H9 (cell line): ENCODE results near the gene LCTL. TPM values are rescaled to one million over a fixed set of nuclear protein-coding genes. Genes with fewer than 3 reads are reported as not detected.

Experiments used
- DNase-seq: peaks from one replicate; pipeline ENCODE4 v3.0.0-alpha.2; 2017
- H2AFZ ChIP-seq: one replicate; pipeline ENCODE4 v1.6.1; 2013; ENCODE audit warnings: mild to moderate bottlenecking, low read length, control low read depth, moderate library complexity
- H2AK5ac ChIP-seq: 2 replicates; pipeline ENCODE4 v1.6.1; 2013; ENCODE audit warnings: low read length, control low read depth, mixed read lengths; ENCODE audit not compliant: insufficient read length
- H2BK120ac ChIP-seq: one replicate; pipeline ENCODE4 v1.6.1; 2013; ENCODE audit warnings: low read depth, mild to moderate bottlenecking, low read length, control low read depth, inconsistent platforms; ENCODE audit not compliant: poor library complexity, severe bottlenecking
- H2BK12ac ChIP-seq: 2 replicates; pipeline ENCODE4 v1.6.1; 2013; ENCODE audit warnings: low read length, control low read depth, mixed read lengths, low read depth; ENCODE audit not compliant: insufficient read length
- H2BK15ac ChIP-seq: 2 replicates; pipeline ENCODE4 v1.6.1; 2013; ENCODE audit warnings: low read depth, low read length, control low read depth
- H2BK20ac ChIP-seq: one replicate; pipeline ENCODE4 v1.6.1; 2013; ENCODE audit warnings: low read depth, mild to moderate bottlenecking, low read length, control low read depth, inconsistent platforms; ENCODE audit not compliant: poor library complexity, severe bottlenecking
- H2BK5ac ChIP-seq: 2 replicates; pipeline ENCODE4 v1.6.1; 2013; ENCODE audit warnings: low read length, control low read depth, mixed read lengths; ENCODE audit not compliant: insufficient read length
- H3K14ac ChIP-seq: 2 replicates; pipeline ENCODE4 v1.6.1; 2013; ENCODE audit warnings: low read length, control low read depth; ENCODE audit not compliant: insufficient read depth
- H3K18ac ChIP-seq: 2 replicates; pipeline ENCODE4 v1.6.1; 2013; ENCODE audit warnings: low read depth, mild to moderate bottlenecking, mixed read lengths, low read length, control low read depth; ENCODE audit not compliant: insufficient read length
- H3K23ac ChIP-seq: 2 replicates; pipeline ENCODE4 v1.6.1; 2013; ENCODE audit warnings: low read length, control low read depth, mixed read lengths, low read depth; ENCODE audit not compliant: insufficient read length
- H3K23me2 ChIP-seq: 2 replicates; pipeline ENCODE4 v1.6.1; 2013; ENCODE audit warnings: low read depth, mild to moderate bottlenecking, mixed read lengths, low read length, control low read depth; ENCODE audit not compliant: insufficient read length, poor library complexity, severe bottlenecking
- H3K27ac ChIP-seq: 2 replicates; pipeline ENCODE4 v1.5.1; 2013; ENCODE audit warnings: low read length, control low read depth, mixed read lengths, low read depth; ENCODE audit not compliant: insufficient read length
- H3K27me3 ChIP-seq: 2 replicates; pipeline ENCODE4 v1.6.1; 2013; ENCODE audit warnings: low read length, control low read depth, inconsistent platforms; ENCODE audit not compliant: insufficient read depth
- H3K4ac ChIP-seq: 2 replicates; pipeline ENCODE4 v1.6.1; 2013; ENCODE audit warnings: low read depth, mild to moderate bottlenecking, control low read depth, inconsistent platforms, low read length, moderate library complexity
- H3K4me1 ChIP-seq: 2 replicates; pipeline ENCODE4 v1.6.1; 2013; ENCODE audit warnings: low read length, control low read depth, inconsistent platforms; ENCODE audit not compliant: insufficient read depth
- H3K4me2 ChIP-seq: 2 replicates; pipeline ENCODE4 v1.6.1; 2013; ENCODE audit warnings: low read length, control low read depth, mixed read lengths; ENCODE audit not compliant: insufficient read length, insufficient read depth
- H3K56ac ChIP-seq: 2 replicates; pipeline ENCODE4 v1.6.1; 2013; ENCODE audit warnings: low read depth, mild to moderate bottlenecking, mixed read lengths, low read length, control low read depth; ENCODE audit not compliant: insufficient read length
- H3K79me1 ChIP-seq: 2 replicates; pipeline ENCODE4 v1.6.1; 2013; ENCODE audit warnings: low read depth, mild to moderate bottlenecking, moderate library complexity, low read length, control low read depth, inconsistent platforms; ENCODE audit not compliant: insufficient read depth, poor library complexity, severe bottlenecking
- H3K79me2 ChIP-seq: 2 replicates; pipeline ENCODE4 v1.6.1; 2013; ENCODE audit warnings: low read length, control low read depth, inconsistent platforms; ENCODE audit not compliant: insufficient read depth
- H3K9ac ChIP-seq: 2 replicates; pipeline ENCODE4 v1.6.1; 2013; ENCODE audit warnings: low read length, control low read depth, mixed read lengths; ENCODE audit not compliant: insufficient read length; ENCODE audit errors: extremely low read depth
- H3K9me3 ChIP-seq: one replicate; pipeline ENCODE4 v1.6.1; 2013; ENCODE audit warnings: low read depth, low read length, inconsistent platforms; ENCODE audit not compliant: control insufficient read depth
- H3T11ph ChIP-seq: one replicate; pipeline ENCODE4 v1.6.1; 2013; ENCODE audit warnings: mild to moderate bottlenecking, low read length, control low read depth, inconsistent platforms
- H4K20me1 ChIP-seq: one replicate; pipeline ENCODE4 v1.6.1; 2013; ENCODE audit not compliant: control insufficient read depth, insufficient read length, insufficient read depth
- H4K5ac ChIP-seq: 2 replicates; pipeline ENCODE4 v1.6.1; 2013; ENCODE audit warnings: low read depth, mild to moderate bottlenecking, mixed read lengths, low read length, control low read depth; ENCODE audit not compliant: insufficient read length
- H4K8ac ChIP-seq: replicated peaks from 2 replicates; pipeline ENCODE4 v1.6.1; 2013; ENCODE audit warnings: low read length, control low read depth, mixed read lengths, low read depth; ENCODE audit not compliant: insufficient read length
- H4K91ac ChIP-seq: 2 replicates; pipeline ENCODE4 v1.6.1; 2013; ENCODE audit warnings: low read depth, mild to moderate bottlenecking, moderate library complexity, mixed read lengths, low read length, control low read depth; ENCODE audit not compliant: insufficient read length
- H3K27ac Mint-ChIP-seq, 3 experiments: 2 replicates in 2 of 3; 3 replicates in 1 of 3; pipeline ENCODE4 v1.8.0; 2020 to 2021; ENCODE audit warnings: mixed read lengths in 3 of 3, mild to moderate bottlenecking in 1 of 3, moderate library complexity in 1 of 3
- H3K27me3 Mint-ChIP-seq: 2 replicates; pipeline ENCODE4 v1.8.0; 2021; ENCODE audit warnings: low read depth, mild to moderate bottlenecking, moderate library complexity, mixed read lengths
- H3K36me3 Mint-ChIP-seq, 3 experiments: 2 replicates in 2 of 3; 3 replicates in 1 of 3; pipeline ENCODE4 v1.8.0; 2020 to 2021; ENCODE audit warnings: low read depth in 3 of 3, mixed read lengths in 3 of 3; ENCODE audit not compliant: insufficient read depth in 1 of 3
- H3K4me1 Mint-ChIP-seq, 2 experiments: 2 replicates each; pipeline ENCODE4 v1.8.0; 2020; ENCODE audit warnings: mixed read lengths in 2 of 2
- H3K4me3 Mint-ChIP-seq, 2 experiments: 2 replicates in 1 of 2; 3 replicates in 1 of 2; pipeline ENCODE4 v1.8.0; 2020 to 2021; ENCODE audit warnings: mild to moderate bottlenecking in 2 of 2, mixed read lengths in 2 of 2, moderate library complexity in 1 of 2
- H3K9me3 Mint-ChIP-seq, 2 experiments: 2 replicates in 1 of 2; 3 replicates in 1 of 2; pipeline ENCODE4 v1.8.0; 2020; ENCODE audit warnings: mild to moderate bottlenecking in 2 of 2, mixed read lengths in 2 of 2, moderate library complexity in 1 of 2
- WGBS: extraction: QIAGEN DNeasy Blood & Tissue Kit; methylation state at CpG from one replicate; pipeline ENCODE4 v1.1.7; 2013; ENCODE audit warnings: missing lambda C conversion rate, low lambda C conversion rate, mixed read lengths; ENCODE audit not compliant: insufficient read length; ENCODE audit errors: extremely low coverage; 5-methylcytosine and 5-hydroxymethylcytosine counted together
- total RNA-seq: library from RNA; stranded (reverse); gene quantifications from 2 replicates; pipeline ENCODE4 v1.2.1, GENCODE V29; 2021
- TF ChIP-seq, protein P1 (sequence below): fragments of 200-600 bp; sonication (generic); conservative IDR thresholded peaks from 3 replicates; pipeline ENCODE4 v1.8.0; 2021; ENCODE audit warnings: antibody characterized with exemption, mild to moderate bottlenecking

The LCTL gene
- total RNA-seq, 1 experiment from 2014 or later: 2.3 TPM

DNA sequence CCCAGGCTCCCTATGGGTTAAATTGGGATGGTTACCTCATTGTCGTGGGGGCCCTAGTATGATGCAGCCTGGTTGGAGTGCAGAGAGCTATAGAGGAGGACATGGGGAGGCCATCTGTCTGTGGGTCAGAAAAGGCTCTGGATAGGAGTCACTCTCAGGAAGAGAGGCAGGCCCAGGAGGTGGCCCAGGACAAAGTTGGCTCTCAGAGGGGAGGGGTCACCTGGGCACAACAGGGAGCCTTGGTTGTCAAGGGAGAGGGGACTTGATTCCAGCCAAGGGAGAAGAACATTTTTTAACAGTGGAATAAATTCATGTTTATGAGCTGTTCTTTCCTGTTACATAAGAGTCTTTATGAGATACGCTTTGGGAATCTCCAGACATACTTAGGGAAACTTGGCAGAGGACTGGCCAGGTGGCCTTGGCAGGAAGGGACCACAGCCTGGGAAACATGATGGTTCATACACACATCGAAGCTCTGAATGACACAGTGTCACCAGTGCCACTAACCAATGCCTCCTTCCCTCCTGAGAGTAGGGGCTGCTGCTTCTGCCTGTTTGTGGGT lies 27.5 kb upstream of the LCTL start:
- Histone ChIP-seq H2BK15ac (no peak overlapping the region), H3T11ph (no peak overlapping the region), H4K8ac (no peak overlapping the region), H3K79me1 (no peaks in the 10 kb centered on the region), H2BK120ac (no peak overlapping the region), H3K9ac (no peak overlapping the region), H3K23ac (no peak overlapping the region), H3K4me1 (no peaks in the 10 kb centered on the region), H3K27me3 (no peaks in the 10 kb centered on the region), H4K91ac (no peak overlapping the region), H3K56ac (no peak overlapping the region), H2BK20ac (no peak overlapping the region), H4K20me1 (peaks cover 2% of the 10 kb centered on the region), H3K27ac (no peak overlapping the region), H4K5ac (no peak overlapping the region), H2BK5ac (no peak overlapping the region), H3K4me2 (no peak overlapping the region), H2AK5ac (no peak overlapping the region), H2BK12ac (no peak overlapping the region), H3K9me3 (no peaks in the 10 kb centered on the region), H3K79me2 (no peaks in the 10 kb centered on the region), H2AFZ (no peak overlapping the region), H3K18ac (no peak overlapping the region), H3K14ac (no peak overlapping the region), H3K23me2 (no peaks in the 10 kb centered on the region), H3K4ac (no peak overlapping the region)
- H3K27ac Mint-ChIP-seq: no peak overlapping the region
- TF ChIP-seq, protein P1, sequence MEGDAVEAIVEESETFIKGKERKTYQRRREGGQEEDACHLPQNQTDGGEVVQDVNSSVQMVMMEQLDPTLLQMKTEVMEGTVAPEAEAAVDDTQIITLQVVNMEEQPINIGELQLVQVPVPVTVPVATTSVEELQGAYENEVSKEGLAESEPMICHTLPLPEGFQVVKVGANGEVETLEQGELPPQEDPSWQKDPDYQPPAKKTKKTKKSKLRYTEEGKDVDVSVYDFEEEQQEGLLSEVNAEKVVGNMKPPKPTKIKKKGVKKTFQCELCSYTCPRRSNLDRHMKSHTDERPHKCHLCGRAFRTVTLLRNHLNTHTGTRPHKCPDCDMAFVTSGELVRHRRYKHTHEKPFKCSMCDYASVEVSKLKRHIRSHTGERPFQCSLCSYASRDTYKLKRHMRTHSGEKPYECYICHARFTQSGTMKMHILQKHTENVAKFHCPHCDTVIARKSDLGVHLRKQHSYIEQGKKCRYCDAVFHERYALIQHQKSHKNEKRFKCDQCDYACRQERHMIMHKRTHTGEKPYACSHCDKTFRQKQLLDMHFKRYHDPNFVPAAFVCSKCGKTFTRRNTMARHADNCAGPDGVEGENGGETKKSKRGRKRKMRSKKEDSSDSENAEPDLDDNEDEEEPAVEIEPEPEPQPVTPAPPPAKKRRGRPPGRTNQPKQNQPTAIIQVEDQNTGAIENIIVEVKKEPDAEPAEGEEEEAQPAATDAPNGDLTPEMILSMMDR: no peak
- H3K4me1 Mint-ChIP-seq: peaks cover 6 to 9% of the 10 kb centered on the region in 2 experiments
- H3K9me3 Mint-ChIP-seq: no peaks in the 10 kb centered on the region
- DNase-seq: no peak
- no CpG with 5 or more reads among the region's 3 CpGs for whole genome bisulfite sequencing
- no peak overlapping the region for H3K4me3 Mint-ChIP-seq
- no peaks in the 10 kb centered on the region for H3K36me3 Mint-ChIP-seq
- H3K27me3 Mint-ChIP-seq: no peaks in the 10 kb centered on the region
